PC-3 (cell line): ENCODE results near the gene MEPCE.

Experiments
- CTCF ChIP-seq: fragments of 300-600 bp; sonication (generic); conservative IDR thresholded peaks from 2 replicates; pipeline ENCODE4 v1.5.1; 2017; ENCODE audit warnings: antibody characterized with exemption, low read depth, mild to moderate bottlenecking, low read length
- EZH2phosphoT487 ChIP-seq: fragments of 300-600 bp; sonication (generic); IDR thresholded peaks from 2 replicates; pipeline ENCODE4 v1.6.1; 2018; ENCODE audit warnings: mild to moderate bottlenecking, antibody characterized with exemption, low read length, borderline replicate concordance

GRCh38 chr7:100429637-100430492, at the start of gene MEPCE:
- TF ChIP-seq EZH2phosphoT487 (no peak), CTCF (no peak)
